Measurements from ENCODE around the gene U2SURP. TPM values are rescaled to one million over a fixed set of nuclear protein-coding genes. Genes with fewer than 3 reads are reported as not detected.

The U2SURP gene
- total and polyA plus RNA-seq, 10 of the 15 experiments (the other 5 are each of a cell fraction or from before 2014, with no cell fraction given), result 76.3 to 277 (median 150) TPM

GRCh38 chr3:143101792-143102381 lies 100.5 kb downstream of the U2SURP start:
- ATAC-seq (no peak), FAIRE-seq (no peak), DNase-seq (ENCODE audit: low read depth, low spot score) (no peak)
- Histone ChIP-seq H3K4me3 (no peak overlapping the region), H3K9ac (ENCODE audit: control insufficient read depth, insufficient read depth, low read length) (no peak overlapping the region), H3K4me2 (ENCODE audit: control insufficient read depth, insufficient read depth) (no peak overlapping the region), H3K27me3 (replicated peaks in 1 of 2; ENCODE audit: control insufficient read depth in 2 of 2, insufficient read depth in 2 of 2, low read length in 1 of 2) (no peaks in the 10 kb centered on the region), H3K79me2 (ENCODE audit: control insufficient read depth, insufficient read depth, low read length) (no peaks in the 10 kb centered on the region), H3K9me3 (replicated peaks; ENCODE audit: control insufficient read depth, insufficient read depth, low read length) (peaks cover 16% of the 10 kb centered on the region), H3K4me1 (ENCODE audit: control insufficient read depth, insufficient read depth, low read length) (no peaks in the 10 kb centered on the region), H2AFZ (ENCODE audit: control insufficient read depth, low read depth, low read length) (no peak overlapping the region), H3K36me3 (ENCODE audit: control insufficient read depth in 2 of 2, insufficient read depth in 2 of 2, low read length in 1 of 2) (no peaks in the 10 kb centered on the region), H3K27ac (ENCODE audit: control insufficient read depth, insufficient read depth) (no peak overlapping the region), H4K20me1 (ENCODE audit: control insufficient read depth, insufficient read depth) (no peaks in the 10 kb centered on the region)
- RAD21 ChIA-PET (ENCODE audit: unreplicated experiment), result no interaction called here
- BruUV-seq (replicated peaks), result no TSS peak
- TF ChIP-seq TCF3 (IDR thresholded peaks at IDR 0.05; ENCODE audit: borderline replicate concordance, insufficient read depth, low read depth, low read length) (no peak), ELK1 (IDR thresholded peaks at IDR 0.05; ENCODE audit: low read depth, low read length) (no peak), GATAD2B (conservative IDR thresholded peaks at IDR 0.05; ENCODE audit: low read depth) (no peak)
- TF ChIP-seq, protein P1, sequence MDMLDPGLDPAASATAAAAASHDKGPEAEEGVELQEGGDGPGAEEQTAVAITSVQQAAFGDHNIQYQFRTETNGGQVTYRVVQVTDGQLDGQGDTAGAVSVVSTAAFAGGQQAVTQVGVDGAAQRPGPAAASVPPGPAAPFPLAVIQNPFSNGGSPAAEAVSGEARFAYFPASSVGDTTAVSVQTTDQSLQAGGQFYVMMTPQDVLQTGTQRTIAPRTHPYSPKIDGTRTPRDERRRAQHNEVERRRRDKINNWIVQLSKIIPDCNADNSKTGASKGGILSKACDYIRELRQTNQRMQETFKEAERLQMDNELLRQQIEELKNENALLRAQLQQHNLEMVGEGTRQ (IDR thresholded peaks at IDR 0.05; ENCODE audit: borderline replicate concordance, low read depth, low read length), result no peak
- 87% methylated on average over 7 of the region's 7 CpGs for WGBS (ENCODE audit: insufficient coverage, insufficient replicate concordance, low lambda C conversion rate, missing lambda C conversion rate)
- SMC1A ChIA-PET (ENCODE audit: uncharacterized antibody, unreplicated experiment), result no interaction called here
- CTCF ChIA-PET, result no interaction called here
- intact Hi-C loops (cut with micrococcal nuclease; ENCODE audit: unreplicated experiment), result no loop called here
- in situ Hi-C loops (cut with MboI), result no loop called here
- POLR2A ChIA-PET, result no interaction called here
